A549 (cell line): ENCODE results near the gene TTC21B. TPM values are rescaled to one million over a fixed set of nuclear protein-coding genes. Genes with fewer than 3 reads are reported as not detected.

Source experiments
- ATAC-seq, 2 experiments: fragments of 200-7000 bp in 1 of 2; fragments of >200 bp in 1 of 2; cut with Nextera tagmentation in 1 of 2; cut with Tn5 transposase in 1 of 2; 3 replicates each; pipeline versions ENCODE4 v1.8.0 to v1.9.1; 2018 to 2020; ENCODE audit warnings: mild to moderate bottlenecking in 1 of 2, moderate library complexity in 1 of 2
- CTCF ChIA-PET: fragments of 300-600 bp; sonication (Branson Sonifier 250); formaldehyde crosslinking; extraction: SDS; loops from one replicate; lab custom pipeline; 2021; ENCODE audit warnings: antibody characterized with exemption, inconsistent platforms; lab: Yijun Ruan, JAX
- POLR2A ChIA-PET: fragments of 350-600 bp; formaldehyde crosslinking; extraction: SDS; loops from one replicate; lab custom pipeline; 2021; ENCODE audit warnings: antibody characterized with exemption, inconsistent platforms; lab: Yijun Ruan, JAX
- DNase-seq, 2 experiments: peaks; one replicate each; pipeline versions ENCODE4 v3.0.0 to v3.0.0-alpha.2; 2011 to 2016; ENCODE audit warnings: low read depth in 1 of 2, low spot score in 1 of 2
- FAIRE-seq: peaks from 2 replicates; lab custom pipeline; 2011; peaks lifted over from hg19 to GRCh38; lab: Jason Lieb, UNC
- H3K27ac ChIP-seq, 2 experiments: fragments of >200 bp; sonication (Bioruptor Twin); formaldehyde crosslinking; 3 replicates each; pipeline ENCODE4 v1.5.1; 2016 to 2017
- H3K4me1 ChIP-seq: fragments of >200 bp; sonication (Bioruptor Twin); formaldehyde crosslinking; 3 replicates; pipeline ENCODE4 v1.6.1; 2016
- H3K4me2 ChIP-seq: fragments of >200 bp; sonication (Bioruptor Twin); formaldehyde crosslinking; 3 replicates; pipeline ENCODE4 v1.6.1; 2016
- H3K4me3 ChIP-seq: fragments of >200 bp; sonication (Bioruptor Twin); formaldehyde crosslinking; 3 replicates; pipeline ENCODE4 v1.5.1; 2016
- H3K9me3 ChIP-seq: fragments of >200 bp; sonication (Bioruptor Twin); formaldehyde crosslinking; 3 replicates; pipeline ENCODE4 v1.6.1; 2016
- BHLHE40 ChIP-seq: IDR thresholded peaks from 2 replicates; pipeline ENCODE4 v1.6.1; 2012; ENCODE audit warnings: low read depth, low read length, inconsistent platforms
- CBX2 ChIP-seq: fragments of 200-600 bp; sonication (generic); IDR thresholded peaks from 2 replicates; pipeline ENCODE4 v1.6.1; 2016; ENCODE audit warnings: low read depth, mild to moderate bottlenecking, borderline replicate concordance
- CBX8 ChIP-seq: fragments of 200-600 bp; sonication (generic); IDR thresholded peaks from 2 replicates; pipeline ENCODE4 v1.6.1; 2016
- CEBPB ChIP-seq, 2 experiments: fragments of >200 bp in 1 of 2; sonication (Bioruptor Twin) in 1 of 2; formaldehyde crosslinking in 1 of 2; IDR thresholded peaks; 2 replicates each; pipeline ENCODE4 v1.6.1; 2012 to 2016
- CHD2 ChIP-seq: fragments of 150-350 bp; IDR thresholded peaks from 2 replicates; pipeline ENCODE4 v1.6.1; 2014; ENCODE audit warnings: low read length; ENCODE audit not compliant: partially characterized antibody
- CHD4 ChIP-seq: fragments of 200-600 bp; sonication (generic); IDR thresholded peaks from 2 replicates; pipeline ENCODE4 v1.6.1; 2016; ENCODE audit warnings: antibody characterized with exemption, mild to moderate bottlenecking, borderline replicate concordance
- EP300 ChIP-seq, 2 experiments: fragments of >200 bp; sonication (Bioruptor Twin); formaldehyde crosslinking; IDR thresholded peaks; 2 replicates in 1 of 2; 3 replicates in 1 of 2; pipeline ENCODE4 v1.6.1; 2016 to 2017
- FOSB ChIP-seq: fragments of 250-450 bp; sonication (Bioruptor Pico); IDR thresholded peaks from 2 replicates; pipeline ENCODE4 v1.5.0; 2020; ENCODE audit warnings: mild to moderate bottlenecking, moderate library complexity
- HDAC2 ChIP-seq: fragments of 200-600 bp; sonication (generic); IDR thresholded peaks from 2 replicates; pipeline ENCODE4 v1.6.1; 2016
- HOXA7 ChIP-seq: fragments of 250-450 bp; sonication (Bioruptor Pico); IDR thresholded peaks from 2 replicates; pipeline ENCODE4 v1.5.0; 2020; ENCODE audit warnings: mild to moderate bottlenecking, moderate library complexity
- KDM1A ChIP-seq: fragments of 200-600 bp; sonication (generic); IDR thresholded peaks from 2 replicates; pipeline ENCODE4 v1.6.1; 2016; ENCODE audit warnings: low read depth, mild to moderate bottlenecking
- KDM5A ChIP-seq: fragments of 200-600 bp; sonication (generic); IDR thresholded peaks from 2 replicates; pipeline ENCODE4 v1.6.1; 2016; ENCODE audit warnings: antibody characterized with exemption, mild to moderate bottlenecking
- MYC ChIP-seq: IDR thresholded peaks from 2 replicates; pipeline ENCODE4 v1.6.1; 2012; ENCODE audit warnings: mild to moderate bottlenecking, inconsistent platforms, low read length, improper control_type of control experiment, borderline replicate concordance
- NPAS2 ChIP-seq: fragments of 250-450 bp; sonication (Bioruptor Pico); IDR thresholded peaks from 2 replicates; pipeline ENCODE4 v1.8.0; 2022; ENCODE audit warnings: mild to moderate bottlenecking, moderate library complexity, borderline replicate concordance
- PHF8 ChIP-seq: fragments of 200-600 bp; sonication (generic); IDR thresholded peaks from 2 replicates; pipeline ENCODE4 v1.6.1; 2016; ENCODE audit warnings: low read depth, mild to moderate bottlenecking, antibody characterized with exemption, moderate library complexity, borderline replicate concordance
- RARB ChIP-seq: fragments of 250-450 bp; sonication (Bioruptor Pico); IDR thresholded peaks from 2 replicates; pipeline ENCODE4 v1.8.0; 2021; ENCODE audit warnings: mild to moderate bottlenecking, moderate library complexity
- RCOR1 ChIP-seq: fragments of 150-350 bp; IDR thresholded peaks from 2 replicates; pipeline ENCODE4 v1.6.1; 2014; ENCODE audit warnings: antibody characterized with exemption, low read length, low read depth
- RNF2 ChIP-seq: fragments of 200-600 bp; sonication (generic); IDR thresholded peaks from 2 replicates; pipeline ENCODE4 v1.6.1; 2016; ENCODE audit warnings: low read depth, mild to moderate bottlenecking, antibody characterized with exemption, moderate library complexity, borderline replicate concordance
- SREBF2 ChIP-seq: fragments of 450-650 bp; IDR thresholded peaks from 2 replicates; pipeline ENCODE4 v1.6.1; 2014; ENCODE audit warnings: mild to moderate bottlenecking, moderate library complexity
- TFCP2L1 ChIP-seq: fragments of 250-450 bp; sonication (Bioruptor Pico); IDR thresholded peaks from 2 replicates; pipeline ENCODE4 v1.5.0; 2021; ENCODE audit warnings: mild to moderate bottlenecking
- ZNF302 ChIP-seq: fragments of 250-450 bp; sonication (Bioruptor Pico); IDR thresholded peaks from 2 replicates; pipeline ENCODE4 v1.9.0; 2021; ENCODE audit warnings: inconsistent platforms, mild to moderate bottlenecking, moderate library complexity
- WGBS: methylation state at CpG from one replicate; pipeline ENCODE4 v1.1.6; 2017; ENCODE audit errors: missing lambda C conversion rate; 5-methylcytosine and 5-hydroxymethylcytosine counted together
- polyA plus RNA-seq, 4 experiments: library from polyadenylated mRNA; depleted of rRNA in 3 of 4; stranded (reverse); fragments of >200 nt; fragmentation: RNase III in 1 of 4; extraction: RNeasy Plus Mini Kit Qiagen cat#74134 plus additional on column Dnase treatment in 1 of 4; gene quantifications; 2 replicates in 3 of 4; 3 replicates in 1 of 4; pipeline ENCODE4 v1.2.3, GENCODE V29; 2011 to 2017
- TF ChIP-seq, protein P1 (sequence below): fragments of >200 bp; sonication (Bioruptor Twin); formaldehyde crosslinking; IDR thresholded peaks from 2 replicates; pipeline ENCODE4 v1.6.1; 2016
- TF ChIP-seq, protein P2 (sequence below): IDR thresholded peaks from 2 replicates; pipeline ENCODE4 v1.6.1; 2012; ENCODE audit warnings: low read depth, borderline replicate concordance
- TF ChIP-seq, protein P3 (sequence below): IDR thresholded peaks from 2 replicates; pipeline ENCODE4 v1.6.1; 2012
- TF ChIP-seq, protein P4 (sequence below): fragments of 450-650 bp; IDR thresholded peaks from 2 replicates; pipeline ENCODE4 v1.6.1; 2014; ENCODE audit warnings: antibody characterized with exemption
- TF ChIP-seq, protein P5 (sequence below): fragments of >200 bp; sonication (Bioruptor Twin); formaldehyde crosslinking; IDR thresholded peaks from 3 replicates; pipeline ENCODE4 v1.5.1; 2016
- TF ChIP-seq, protein P6 (sequence below): fragments of >200 bp; sonication (Bioruptor Twin); formaldehyde crosslinking; IDR thresholded peaks from 3 replicates; pipeline ENCODE4 v1.6.1; 2016

Gene TTC21B
- polyA plus RNA-seq, 2 of the 4 experiments (the other 2 are of a cell fraction) = 6.2 to 17.5 TPM

DNA sequence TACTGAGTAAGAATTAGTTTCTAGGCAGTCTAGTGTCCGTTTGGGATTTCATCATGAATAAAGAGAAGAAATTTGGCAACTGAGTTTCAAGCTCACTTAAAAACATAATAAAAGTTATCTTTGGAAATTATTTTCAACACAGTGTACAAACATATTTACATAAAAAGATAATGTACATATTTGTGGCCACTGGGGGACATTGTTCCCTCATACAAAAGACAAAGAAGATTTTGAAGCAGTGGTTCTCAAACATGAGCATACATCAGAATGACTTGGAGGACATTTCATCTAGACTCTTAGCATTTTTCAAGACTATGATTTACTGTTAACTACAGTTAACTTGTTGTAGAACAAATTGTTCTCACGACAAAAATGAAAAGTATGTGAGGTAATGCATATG lies 15.7 kb upstream of the TTC21B start:
- 10% methylated on average over 2 of the region's 2 CpGs for WGBS
- FAIRE-seq (no peak), DNase-seq (no peak), ATAC-seq (no peak)
- TF ChIP-seq, protein P1, sequence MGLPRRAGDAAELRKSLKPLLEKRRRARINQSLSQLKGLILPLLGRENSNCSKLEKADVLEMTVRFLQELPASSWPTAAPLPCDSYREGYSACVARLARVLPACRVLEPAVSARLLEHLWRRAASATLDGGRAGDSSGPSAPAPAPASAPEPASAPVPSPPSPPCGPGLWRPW = no peak
- ChIA-PET POLR2A (no interaction called here), CTCF (interaction anchor here (3.4 kb wide), 1 partner anchor 14 kb away, joined by 10 read pairs; no protein-coding TSS in a partner anchor)
- no peak overlapping the region for H3K4me2 ChIP-seq
- no peak overlapping the region for H3K27ac ChIP-seq
- no peak overlapping the region for H3K4me3 ChIP-seq
- no peaks in the 10 kb centered on the region for H3K9me3 ChIP-seq
- H3K4me1 ChIP-seq = no peaks in the 10 kb centered on the region

DNA sequence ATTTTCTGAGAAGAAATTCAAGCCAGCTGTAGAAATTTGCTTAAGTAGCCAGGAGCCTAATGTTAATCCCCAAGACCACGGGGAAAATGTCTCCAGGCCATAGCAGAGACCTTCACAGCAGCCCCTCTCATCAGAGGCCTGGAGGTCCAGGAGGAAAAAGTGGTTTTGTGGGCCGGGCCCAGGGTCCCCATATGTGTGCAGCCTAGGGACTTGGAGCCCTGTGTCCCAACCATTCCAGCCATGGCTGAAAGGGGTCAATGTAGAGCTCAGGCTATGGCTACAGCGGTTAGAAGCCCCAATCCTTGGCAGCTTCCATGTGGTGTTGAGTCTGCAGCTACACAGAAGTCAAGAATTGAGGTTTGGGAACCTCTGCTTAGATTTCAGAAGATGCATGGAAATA lies 14.2 kb upstream of the TTC21B start:
- Histone ChIP-seq H3K27ac (no peak overlapping the region), H3K4me2 (no peak overlapping the region), H3K4me3 (no peak overlapping the region), H3K9me3 (no peaks in the 10 kb centered on the region), H3K4me1 (no peaks in the 10 kb centered on the region)
- TF ChIP-seq HDAC2 (no peak), FOSB (CRISPR knock-in tag) (no peak), RNF2 (no peak), PHF8 (no peak), EP300 (IDR thresholded peaks at IDR 0.05) (no peak), CBX8 (no peak), MYC (no peak), KDM1A (no peak)
- TF ChIP-seq, protein P1 = no peak
- TF ChIP-seq, protein P2, sequence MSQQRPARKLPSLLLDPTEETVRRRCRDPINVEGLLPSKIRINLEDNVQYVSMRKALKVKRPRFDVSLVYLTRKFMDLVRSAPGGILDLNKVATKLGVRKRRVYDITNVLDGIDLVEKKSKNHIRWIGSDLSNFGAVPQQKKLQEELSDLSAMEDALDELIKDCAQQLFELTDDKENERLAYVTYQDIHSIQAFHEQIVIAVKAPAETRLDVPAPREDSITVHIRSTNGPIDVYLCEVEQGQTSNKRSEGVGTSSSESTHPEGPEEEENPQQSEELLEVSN = no peak
- DNase-seq (no peak), FAIRE-seq (no peak), ATAC-seq (no peak)
- 14% methylated on average over 3 of the region's 3 CpGs for WGBS
- ChIA-PET CTCF (no interaction called here), POLR2A (no interaction called here)

DNA sequence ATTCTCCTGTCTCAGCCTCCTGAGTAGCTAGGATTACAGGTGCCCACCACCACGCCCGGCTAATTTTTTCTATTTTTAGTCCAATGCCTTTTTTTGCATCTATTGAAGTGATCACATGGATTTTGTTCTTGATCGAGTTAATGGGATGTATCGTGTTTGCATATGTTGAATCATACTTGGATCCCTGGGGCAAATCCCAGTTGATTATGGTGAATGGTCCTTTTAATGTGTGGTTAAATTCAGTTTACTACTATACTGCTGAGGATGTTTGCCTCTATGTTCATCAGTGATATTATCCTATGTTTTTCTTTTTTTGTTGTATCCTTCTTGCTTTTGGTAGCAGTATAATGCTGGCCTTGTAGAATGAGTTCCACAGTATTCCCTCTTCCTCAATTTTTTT lies 8.2 kb upstream of the TTC21B start:
- DNase-seq (no peak), FAIRE-seq (no peak), ATAC-seq (no peak)
- no peak for TF ChIP-seq RARB
- TF ChIP-seq BHLHE40 = no peak
- TF ChIP-seq, protein P3, sequence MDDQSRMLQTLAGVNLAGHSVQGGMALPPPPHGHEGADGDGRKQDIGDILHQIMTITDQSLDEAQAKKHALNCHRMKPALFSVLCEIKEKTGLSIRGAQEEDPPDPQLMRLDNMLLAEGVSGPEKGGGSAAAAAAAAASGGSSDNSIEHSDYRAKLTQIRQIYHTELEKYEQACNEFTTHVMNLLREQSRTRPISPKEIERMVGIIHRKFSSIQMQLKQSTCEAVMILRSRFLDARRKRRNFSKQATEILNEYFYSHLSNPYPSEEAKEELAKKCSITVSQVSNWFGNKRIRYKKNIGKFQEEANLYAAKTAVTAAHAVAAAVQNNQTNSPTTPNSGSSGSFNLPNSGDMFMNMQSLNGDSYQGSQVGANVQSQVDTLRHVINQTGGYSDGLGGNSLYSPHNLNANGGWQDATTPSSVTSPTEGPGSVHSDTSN = no peak
- no peak for TF ChIP-seq FOSB (CRISPR knock-in tag)
- TF ChIP-seq SREBF2 = no peak
- TF ChIP-seq, protein P4, sequence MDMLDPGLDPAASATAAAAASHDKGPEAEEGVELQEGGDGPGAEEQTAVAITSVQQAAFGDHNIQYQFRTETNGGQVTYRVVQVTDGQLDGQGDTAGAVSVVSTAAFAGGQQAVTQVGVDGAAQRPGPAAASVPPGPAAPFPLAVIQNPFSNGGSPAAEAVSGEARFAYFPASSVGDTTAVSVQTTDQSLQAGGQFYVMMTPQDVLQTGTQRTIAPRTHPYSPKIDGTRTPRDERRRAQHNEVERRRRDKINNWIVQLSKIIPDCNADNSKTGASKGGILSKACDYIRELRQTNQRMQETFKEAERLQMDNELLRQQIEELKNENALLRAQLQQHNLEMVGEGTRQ = no peak
- TF ChIP-seq CEBPB (IDR thresholded peaks at IDR 0.05) = no peak
- TF ChIP-seq, protein P5, sequence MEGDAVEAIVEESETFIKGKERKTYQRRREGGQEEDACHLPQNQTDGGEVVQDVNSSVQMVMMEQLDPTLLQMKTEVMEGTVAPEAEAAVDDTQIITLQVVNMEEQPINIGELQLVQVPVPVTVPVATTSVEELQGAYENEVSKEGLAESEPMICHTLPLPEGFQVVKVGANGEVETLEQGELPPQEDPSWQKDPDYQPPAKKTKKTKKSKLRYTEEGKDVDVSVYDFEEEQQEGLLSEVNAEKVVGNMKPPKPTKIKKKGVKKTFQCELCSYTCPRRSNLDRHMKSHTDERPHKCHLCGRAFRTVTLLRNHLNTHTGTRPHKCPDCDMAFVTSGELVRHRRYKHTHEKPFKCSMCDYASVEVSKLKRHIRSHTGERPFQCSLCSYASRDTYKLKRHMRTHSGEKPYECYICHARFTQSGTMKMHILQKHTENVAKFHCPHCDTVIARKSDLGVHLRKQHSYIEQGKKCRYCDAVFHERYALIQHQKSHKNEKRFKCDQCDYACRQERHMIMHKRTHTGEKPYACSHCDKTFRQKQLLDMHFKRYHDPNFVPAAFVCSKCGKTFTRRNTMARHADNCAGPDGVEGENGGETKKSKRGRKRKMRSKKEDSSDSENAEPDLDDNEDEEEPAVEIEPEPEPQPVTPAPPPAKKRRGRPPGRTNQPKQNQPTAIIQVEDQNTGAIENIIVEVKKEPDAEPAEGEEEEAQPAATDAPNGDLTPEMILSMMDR = no peak
- TF ChIP-seq RCOR1 = no peak
- no peak for TF ChIP-seq CHD2
- TF ChIP-seq TFCP2L1 (CRISPR knock-in tag) = no peak
- TF ChIP-seq HOXA7 (CRISPR knock-in tag) = no peak
- TF ChIP-seq RNF2 = no peak
- TF ChIP-seq NPAS2 (CRISPR knock-in tag) = no peak
- TF ChIP-seq KDM5A = no peak
- TF ChIP-seq, protein P6, sequence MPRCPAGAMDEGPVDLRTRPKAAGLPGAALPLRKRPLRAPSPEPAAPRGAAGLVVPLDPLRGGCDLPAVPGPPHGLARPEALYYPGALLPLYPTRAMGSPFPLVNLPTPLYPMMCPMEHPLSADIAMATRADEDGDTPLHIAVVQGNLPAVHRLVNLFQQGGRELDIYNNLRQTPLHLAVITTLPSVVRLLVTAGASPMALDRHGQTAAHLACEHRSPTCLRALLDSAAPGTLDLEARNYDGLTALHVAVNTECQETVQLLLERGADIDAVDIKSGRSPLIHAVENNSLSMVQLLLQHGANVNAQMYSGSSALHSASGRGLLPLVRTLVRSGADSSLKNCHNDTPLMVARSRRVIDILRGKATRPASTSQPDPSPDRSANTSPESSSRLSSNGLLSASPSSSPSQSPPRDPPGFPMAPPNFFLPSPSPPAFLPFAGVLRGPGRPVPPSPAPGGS = no peak
- no peak for TF ChIP-seq CBX2
- TF ChIP-seq, protein P1 = no peak
- TF ChIP-seq CHD4 = no peak
- no peak for TF ChIP-seq ZNF302 (CRISPR knock-in tag)
- CTCF ChIA-PET = no interaction called here
- no peaks in the 10 kb centered on the region for H3K9me3 ChIP-seq
- no peaks in the 10 kb centered on the region for H3K4me1 ChIP-seq
- H3K4me3 ChIP-seq = no peak overlapping the region
- H3K4me2 ChIP-seq = no peak overlapping the region
- H3K27ac ChIP-seq = no peak overlapping the region
- POLR2A ChIA-PET = no interaction called here
- WGBS = 74% methylated on average over 4 of the region's 4 CpGs
